Measurements from ENCODE around the gene SHH. TPM values are rescaled to one million over a fixed set of nuclear protein-coding genes. Genes with fewer than 3 reads are reported as not detected.

The SHH gene
- polyA plus RNA-seq, 1 donor (not counting 4 experiments of a cell fraction or from before 2014, with no cell fraction given) = not detected

DNA sequence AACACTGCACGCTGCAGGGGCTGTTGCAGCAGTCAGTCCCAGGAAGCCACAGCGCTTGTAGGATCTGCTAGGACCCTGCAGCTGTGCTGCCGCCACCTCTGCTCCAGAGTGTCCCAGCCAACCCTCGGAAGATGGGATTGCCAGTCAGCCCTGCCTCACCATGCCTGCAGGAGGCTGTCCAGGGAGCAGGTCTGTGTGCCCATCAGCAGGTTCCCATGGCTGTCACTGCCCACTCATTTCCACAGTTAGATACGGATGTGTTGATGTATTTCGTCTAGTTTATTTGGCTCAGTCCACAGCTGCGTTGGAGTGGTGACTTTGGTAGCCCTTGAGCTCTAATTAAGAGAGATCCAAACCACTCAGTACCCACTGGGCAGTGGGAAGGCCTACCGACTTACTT, 35.7 kb downstream of the SHH start:
- dilution Hi-C loops (cut with MboI; ENCODE audit: extremely low pct_ligation_motif_present, low sequenced_read_pairs) = no loop called here
- H3K4me3 ChIP-seq (ENCODE audit: control insufficient read depth in 2 of 3, extremely low read depth in 1 of 3, insufficient read depth in 2 of 3, low read depth in 1 of 3, low read length in 3 of 3) = no peak overlapping the region
- H3K36me3 ChIP-seq (ENCODE audit: control insufficient read depth in 2 of 2, extremely low read depth in 1 of 2, insufficient read depth in 2 of 2, low read length in 2 of 2) = peaks cover 31 to 37% of the 10 kb centered on the region in 2 experiments

GRCh38 chr7:155775691-155776090, 36.6 kb downstream of the SHH start:
- Histone ChIP-seq H3K4me2 (ENCODE audit: control insufficient read depth, extremely low read depth, insufficient read depth, low read depth, low read length) (no peak overlapping the region), H3K4me1 (ENCODE audit: control insufficient read depth, extremely low read depth, insufficient read depth, low read length) (peaks cover 2% of the 10 kb centered on the region), H3K79me2 (ENCODE audit: control insufficient read depth, insufficient read depth, low read length) (no peaks in the 10 kb centered on the region), H3K4me3 (ENCODE audit: control insufficient read depth in 2 of 3, extremely low read depth in 1 of 3, insufficient read depth in 2 of 3, low read depth in 1 of 3, low read length in 3 of 3) (no peak overlapping the region), H3K9me1 (ENCODE audit: control insufficient read depth, extremely low read depth, insufficient read depth, low read length) (no peaks in the 10 kb centered on the region), H2AFZ (ENCODE audit: control insufficient read depth, low read length) (no peak overlapping the region), H3K9me3 (ENCODE audit: control insufficient read depth, low read depth, low read length) (no peaks in the 10 kb centered on the region), H3K36me3 (ENCODE audit: control insufficient read depth in 2 of 2, extremely low read depth in 1 of 2, insufficient read depth in 2 of 2, low read length in 2 of 2) (peaks cover 31 to 37% of the 10 kb centered on the region in 2 experiments), H3K27me3 (ENCODE audit: control insufficient read depth, extremely low read depth, insufficient read depth, low read length) (no peaks in the 10 kb centered on the region), H3K9ac (ENCODE audit: control insufficient read depth, extremely low read depth, insufficient read depth, low read length) (no peak overlapping the region), H3K27ac (ENCODE audit: control insufficient read depth, insufficient read depth, low read length) (no peak overlapping the region), H4K20me1 (ENCODE audit: control insufficient read depth, extremely low read depth, insufficient read depth, low read length) (peaks cover 2% of the 10 kb centered on the region)
- DNase-seq (ENCODE audit: low read depth, low spot score) = no peak
- dilution Hi-C loops (cut with MboI; ENCODE audit: extremely low pct_ligation_motif_present, low sequenced_read_pairs) = no loop called here
- TF ChIP-seq EZH2 (IDR thresholded peaks at IDR 0.05; ENCODE audit: low read length) (no peak), CTCF (optimal IDR thresholded peaks at IDR 0.05 in 1 of 3, IDR thresholded peaks at IDR 0.05 in 1 of 3, conservative IDR thresholded peaks at IDR 0.05 in 1 of 3; ENCODE audit: extremely low read depth in 1 of 3, insufficient read depth in 2 of 3, low read length in 3 of 3) (no peak)
- FAIRE-seq = no peak

More for the DNA sequence above, 35.7 kb downstream of the SHH start:
- no peaks in the 10 kb centered on the region for H3K4me1 ChIP-seq (ENCODE audit: control insufficient read depth, extremely low read depth, insufficient read depth, low read length)
- no peak overlapping the region for H3K9ac ChIP-seq (ENCODE audit: control insufficient read depth, extremely low read depth, insufficient read depth, low read length)
- H3K27me3 ChIP-seq (ENCODE audit: control insufficient read depth, extremely low read depth, insufficient read depth, low read length) = no peaks in the 10 kb centered on the region
- TF ChIP-seq CTCF (optimal IDR thresholded peaks at IDR 0.05 in 1 of 3, IDR thresholded peaks at IDR 0.05 in 1 of 3, conservative IDR thresholded peaks at IDR 0.05 in 1 of 3; ENCODE audit: extremely low read depth in 1 of 3, insufficient read depth in 2 of 3, low read length in 3 of 3) (no peak), EZH2 (IDR thresholded peaks at IDR 0.05; ENCODE audit: low read length) (no peak)
- H4K20me1 ChIP-seq (ENCODE audit: control insufficient read depth, extremely low read depth, insufficient read depth, low read length) = peaks cover 2% of the 10 kb centered on the region
- no peak overlapping the region for H2AFZ ChIP-seq (ENCODE audit: control insufficient read depth, low read length)
- no peaks in the 10 kb centered on the region for H3K9me3 ChIP-seq (ENCODE audit: control insufficient read depth, low read depth, low read length)
- DNase-seq (ENCODE audit: low read depth, low spot score) (no peak), FAIRE-seq (no peak)
- H3K27ac ChIP-seq (ENCODE audit: control insufficient read depth, insufficient read depth, low read length) = no peak overlapping the region
- no peak overlapping the region for H3K4me2 ChIP-seq (ENCODE audit: control insufficient read depth, extremely low read depth, insufficient read depth, low read depth, low read length)
- H3K79me2 ChIP-seq (ENCODE audit: control insufficient read depth, insufficient read depth, low read length) = no peaks in the 10 kb centered on the region
- no peaks in the 10 kb centered on the region for H3K9me1 ChIP-seq (ENCODE audit: control insufficient read depth, extremely low read depth, insufficient read depth, low read length)
